GM21526 (cell line): ENCODE measurements around the gene CD1E.
"Not testable (repeated sequence)": the region's sequence is repeated elsewhere in the genome, so short reads cannot be mapped to it uniquely, and the experiment has no call there.

Experiments used
- ATAC-seq: cut with Tn5 transposase; IDR thresholded peaks from one replicate; pipeline ENCODE4 v1.9.1; 2021; ENCODE audit warnings: moderate library complexity; ENCODE audit not compliant: unreplicated experiment, low FRiP score

Gene CD1E

GRCh38 chr1:158353303-158354075, at the start of gene CD1E:
Gene CD1E (plus strand): TSS chr1:158353894. CDS start chr1:158353989, 95 bp downstream.
- ATAC-seq = no peak

GRCh38 chr1:158310623-158311022, 43.1 kb upstream of the CD1E start:
- no peak for ATAC-seq

DNA sequence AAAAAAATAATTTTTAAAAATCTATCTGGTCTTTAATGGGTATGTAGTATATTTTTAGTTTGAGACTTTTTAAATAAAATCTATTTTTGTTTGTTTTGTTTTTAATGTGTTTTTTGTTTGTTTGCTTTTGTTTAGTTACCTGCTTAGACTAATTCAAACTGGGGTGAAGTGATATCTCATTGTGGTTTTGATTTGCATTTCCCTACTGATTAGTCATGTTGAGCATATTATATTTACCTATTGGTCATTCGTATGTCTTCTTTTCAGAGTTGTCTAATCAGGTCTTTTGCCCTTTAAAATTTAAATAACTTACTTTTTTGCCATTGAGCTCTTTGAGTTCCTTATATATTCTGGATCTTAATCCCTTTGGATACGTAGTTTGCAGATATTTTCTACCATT, 42.6 kb upstream of the CD1E start:
- ATAC-seq = no peak

- no peak for ATAC-seq
Observed at GRCh38 chr1:158323866-158324265, 29.8 kb upstream of the CD1E start.

- ATAC-seq = no peak
Observed at GRCh38 chr1:158324395-158324794, 29.3 kb upstream of the CD1E start.

DNA sequence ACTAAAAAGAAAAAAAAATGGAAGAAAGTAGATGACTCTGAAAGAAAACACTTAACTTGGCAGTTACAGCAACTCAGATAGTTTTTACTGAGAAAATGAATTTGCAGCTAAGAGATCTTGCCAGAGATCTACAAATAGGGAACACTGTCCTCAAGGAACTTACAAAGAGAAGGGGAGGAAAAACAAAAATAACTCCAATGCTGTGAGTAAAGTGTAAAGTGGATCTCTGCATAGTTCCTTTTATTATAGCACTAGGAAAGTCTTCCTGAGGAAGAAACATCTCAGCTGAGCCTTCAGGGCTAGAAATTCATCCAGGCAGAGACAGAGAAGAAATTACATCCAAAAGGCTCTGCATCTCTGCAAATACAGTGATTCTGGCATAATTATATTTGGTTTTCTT, 26.2 kb upstream of the CD1E start:
- ATAC-seq = no peak

GRCh38 chr1:158328426-158328825, 25.3 kb upstream of the CD1E start:
- no peak for ATAC-seq

GRCh38 chr1:158329300-158329699, 24.4 kb upstream of the CD1E start:
- ATAC-seq = no peak

DNA sequence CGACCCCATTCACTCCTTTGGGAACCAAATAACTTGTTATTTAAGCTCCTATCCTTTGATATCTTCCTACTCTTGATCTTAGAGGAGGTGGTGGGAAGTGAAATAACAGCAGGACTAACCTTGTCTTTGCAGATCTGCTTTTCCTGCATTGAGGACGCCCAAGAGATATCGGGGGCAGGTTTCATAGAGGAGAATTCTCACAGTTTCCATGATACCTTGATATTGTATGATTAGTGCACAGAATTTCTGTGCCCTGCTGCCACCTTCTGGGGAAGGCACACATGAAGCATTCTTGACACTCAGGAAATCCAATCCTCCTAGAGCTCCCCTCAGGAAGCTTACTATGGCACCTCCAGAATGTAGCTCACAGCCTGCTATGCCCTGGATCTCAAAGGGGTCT, 24.0 kb upstream of the CD1E start:
- ATAC-seq = no peak

- ATAC-seq = no peak
Observed at GRCh38 chr1:158330391-158331105, 23.1 kb upstream of the CD1E start.

DNA sequence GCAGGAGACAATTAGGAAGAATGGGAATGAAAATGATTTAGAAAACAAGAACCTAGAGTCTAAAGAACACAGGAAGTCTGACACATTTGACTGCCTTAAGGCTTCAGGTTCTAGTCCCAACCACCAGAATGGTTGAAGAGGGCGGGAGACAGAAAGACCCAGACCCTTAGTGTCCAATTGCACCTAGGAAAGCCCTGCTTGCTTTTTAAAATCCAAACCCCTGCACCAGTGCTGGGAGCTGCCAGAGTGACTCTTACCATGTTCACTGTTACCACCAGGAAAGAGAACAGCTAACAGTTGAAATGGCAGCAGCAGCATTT, 22.6 kb upstream of the CD1E start:
- ATAC-seq = no peak

DNA sequence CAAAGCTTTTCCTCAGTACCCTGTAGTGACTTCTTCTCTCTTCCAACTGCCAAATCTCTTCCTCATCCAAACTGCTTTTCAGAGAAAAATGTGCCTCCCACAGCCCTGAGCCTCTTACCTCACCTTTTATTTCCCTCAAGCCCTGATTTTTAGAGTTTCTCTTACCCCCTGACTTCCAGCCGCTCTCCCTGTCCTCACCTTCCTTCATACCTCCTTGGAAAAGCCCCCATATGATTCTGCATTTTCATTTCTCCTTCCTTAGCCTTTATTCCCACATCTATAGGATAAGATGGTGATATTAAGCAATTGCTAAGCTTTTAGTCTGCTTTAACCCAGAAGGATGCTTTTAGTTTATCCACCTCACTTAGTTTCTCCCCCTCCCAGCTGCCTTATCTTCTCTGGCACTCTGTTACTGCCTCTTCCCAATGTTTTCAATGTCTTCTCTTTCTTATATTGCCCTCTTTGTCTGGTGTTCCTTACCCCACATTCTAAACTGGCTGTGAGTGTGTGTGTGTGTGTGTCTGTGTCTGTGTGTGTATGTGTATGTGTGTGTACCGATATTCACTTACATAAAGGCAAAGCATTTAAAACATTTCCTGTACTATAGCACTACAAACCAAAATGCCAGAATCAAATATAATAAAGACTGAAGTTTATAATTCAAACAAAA, 22.1 kb upstream of the CD1E start, which contains the start of gene CD1B:
Gene CD1B (minus strand): TSS at position 51 of the 670 bp plus-strand sequence. CDS start 108 bp downstream, outside the sequence.
- no peak for ATAC-seq

DNA sequence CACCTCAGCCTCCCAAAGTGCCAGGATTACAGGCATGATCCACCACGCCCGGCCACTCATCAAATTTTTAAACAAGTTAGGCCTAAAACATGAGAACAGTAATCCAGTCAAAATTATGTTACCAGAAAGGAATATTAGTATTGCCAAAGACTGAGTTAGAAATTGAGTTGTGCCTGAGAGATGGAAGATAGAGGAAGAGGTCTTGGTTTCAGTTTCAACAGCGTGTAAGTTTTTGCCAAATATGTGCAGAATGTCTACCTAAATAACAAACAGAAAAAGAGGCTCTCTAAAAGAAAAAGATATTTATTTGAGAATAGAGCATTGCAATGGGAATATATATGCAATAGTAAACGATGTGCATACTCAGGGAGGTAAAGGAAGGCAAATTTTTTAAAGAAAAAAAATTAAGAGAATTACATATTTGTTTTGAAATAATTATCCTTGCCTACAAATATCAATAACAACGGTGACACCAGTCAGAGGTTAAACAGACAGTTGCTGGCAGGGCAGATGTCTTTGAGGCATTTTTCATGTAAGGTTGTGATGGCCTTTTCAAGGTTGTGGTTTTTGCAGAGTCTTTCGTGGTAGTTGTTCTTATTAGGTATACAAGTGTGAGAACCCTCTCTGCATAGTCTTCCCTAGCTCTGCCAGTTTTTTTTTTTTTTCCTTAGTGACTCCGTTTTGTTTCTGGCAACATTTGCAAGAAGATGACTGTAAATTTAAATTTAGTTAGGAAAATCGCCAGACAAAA, 20.1 kb upstream of the CD1E start:
- ATAC-seq = no peak

DNA sequence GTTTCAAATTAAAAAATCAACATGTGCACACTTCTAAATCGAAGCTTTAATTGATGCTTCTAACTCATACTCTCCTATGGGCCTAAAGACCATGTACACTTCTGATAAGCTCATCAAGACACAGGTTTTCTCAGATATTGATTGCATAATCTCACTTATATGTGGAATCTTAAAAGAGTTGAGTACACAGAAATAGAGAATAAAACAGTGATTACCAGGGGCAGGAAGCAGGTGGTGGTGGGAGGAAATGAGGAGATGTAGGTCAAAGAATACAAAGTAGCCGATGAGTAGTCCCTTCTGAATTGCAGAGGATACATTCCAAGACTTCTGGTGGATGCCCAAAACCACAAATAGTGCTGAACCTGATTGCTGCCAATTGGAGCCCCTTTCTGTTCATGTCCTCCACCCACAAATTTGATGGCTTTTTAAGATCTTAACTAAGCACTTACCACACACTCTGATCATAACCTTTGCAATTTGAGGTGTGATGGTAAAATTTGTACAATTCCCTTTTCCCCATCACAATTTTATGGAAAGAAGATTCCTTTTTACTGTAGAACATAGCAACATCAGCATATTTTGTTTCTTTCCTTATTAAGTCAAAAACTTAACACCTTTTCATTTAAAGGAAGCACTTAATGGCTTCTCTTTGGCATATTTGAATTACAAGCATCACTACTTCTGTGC, 19.0 kb upstream of the CD1E start:
- ATAC-seq = no peak

DNA sequence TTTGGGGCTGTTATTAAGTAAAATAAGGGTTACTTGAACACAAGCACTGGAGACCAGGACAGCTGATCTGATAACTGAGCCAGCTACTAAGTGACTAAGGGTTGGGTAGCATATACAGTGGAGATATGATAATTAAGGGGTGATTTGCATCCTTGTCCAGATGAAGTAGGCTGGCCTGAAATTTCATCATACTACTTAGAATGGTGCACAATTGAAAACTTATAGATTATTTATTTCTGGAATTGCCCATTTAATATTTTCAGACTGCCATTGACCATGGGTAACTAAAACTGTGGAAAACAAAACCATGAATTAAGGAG, 18.5 kb upstream of the CD1E start:
- ATAC-seq = no peak

- ATAC-seq = not testable (repeated sequence)
Observed at GRCh38 chr1:158336413-158336812, 17.3 kb upstream of the CD1E start.

DNA sequence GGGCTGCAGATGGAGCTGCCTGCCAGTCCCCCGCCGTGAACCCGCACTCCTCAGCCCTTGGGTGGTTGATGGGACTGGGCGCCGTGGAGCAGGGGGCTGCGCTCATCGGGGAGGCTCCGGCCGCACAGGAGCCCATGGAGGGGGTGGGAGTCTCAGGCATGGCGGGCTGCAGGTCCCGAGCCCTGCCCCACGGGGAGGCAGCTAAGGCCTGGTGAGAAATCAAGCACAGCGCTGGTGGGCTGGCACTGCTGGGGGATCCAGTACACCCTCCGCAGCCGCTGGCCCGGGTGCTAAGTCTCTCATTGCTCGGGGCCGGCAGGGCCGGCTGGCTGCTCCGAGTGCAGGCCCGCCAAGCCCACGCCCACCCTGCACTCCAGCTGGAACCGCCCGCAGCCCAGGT, 4.7 kb upstream of the CD1E start:
- not testable (repeated sequence) for ATAC-seq

GRCh38 chr1:158354255-158354654, 561 bp downstream of the CD1E start:
- ATAC-seq = no peak

DNA sequence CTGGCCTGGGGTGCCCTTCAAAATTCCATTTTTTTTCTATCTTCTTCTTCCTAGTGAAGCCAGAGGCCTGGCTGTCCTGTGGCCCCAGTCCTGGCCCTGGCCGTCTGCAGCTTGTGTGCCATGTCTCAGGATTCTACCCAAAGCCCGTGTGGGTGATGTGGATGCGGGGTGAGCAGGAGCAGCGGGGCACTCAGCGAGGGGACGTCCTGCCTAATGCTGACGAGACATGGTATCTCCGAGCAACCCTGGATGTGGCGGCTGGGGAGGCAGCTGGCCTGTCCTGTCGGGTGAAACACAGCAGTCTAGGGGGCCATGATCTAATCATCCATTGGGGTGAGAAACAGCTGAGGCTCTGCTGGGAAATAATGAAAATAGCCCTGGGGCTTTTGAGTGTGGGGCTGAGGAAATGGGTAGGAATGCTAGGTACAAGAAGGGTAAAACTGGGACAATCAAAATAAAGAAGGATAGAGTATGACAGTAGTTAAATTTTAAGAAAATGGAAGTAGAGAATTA, 2.1 kb downstream of the CD1E start:
- ATAC-seq = no peak

DNA sequence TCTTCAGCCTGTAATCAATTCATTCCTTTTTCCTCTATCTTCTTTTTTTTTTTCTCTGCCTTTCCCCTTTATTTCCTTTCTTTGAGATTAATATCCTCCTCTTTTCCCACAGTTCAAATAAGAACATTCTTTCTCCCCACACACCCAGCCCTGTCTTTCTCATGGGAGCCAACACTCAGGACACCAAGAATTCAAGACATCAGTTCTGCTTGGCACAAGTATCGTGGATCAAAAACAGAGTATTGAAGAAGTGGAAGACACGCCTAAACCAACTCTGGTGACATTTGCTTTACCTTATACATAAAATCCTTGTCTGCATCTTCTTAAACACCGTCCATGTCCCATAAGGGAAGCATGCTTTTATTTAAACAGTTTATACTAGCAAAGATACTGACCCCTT, 2.9 kb downstream of the CD1E start:
- ATAC-seq = no peak
